Measurements from ENCODE around the gene GREB1L. TPM values are rescaled to one million over a fixed set of nuclear protein-coding genes. Genes with fewer than 3 reads are reported as not detected.

Gene GREB1L
- total RNA-seq (2021; fragmentation: NEBNext Ultra II Directional; extraction: Animal tissue kit (Norgen Biotek cat#: 25700)) = 10 to 100 TPM in 2 of 6 experiments, 1 to 10 TPM in 4; 1.9 to 10.8 (median 2.3) TPM
- long read RNA-seq, partial matches to known transcripts = 0 of 2 reads
- long read RNA-seq, other reads (novel, unspliced or antisense) = 2 of 2 reads

- no peaks in the 10 kb centered on the region for H3K9me3 Mint-ChIP-seq
Observed at GRCh38 chr18:21242141-21242779, at the start of gene GREB1L. GREB1L (plus strand) TSS chr18:21242232; CDS start chr18:21383519, 141,287 bp downstream.

DNA sequence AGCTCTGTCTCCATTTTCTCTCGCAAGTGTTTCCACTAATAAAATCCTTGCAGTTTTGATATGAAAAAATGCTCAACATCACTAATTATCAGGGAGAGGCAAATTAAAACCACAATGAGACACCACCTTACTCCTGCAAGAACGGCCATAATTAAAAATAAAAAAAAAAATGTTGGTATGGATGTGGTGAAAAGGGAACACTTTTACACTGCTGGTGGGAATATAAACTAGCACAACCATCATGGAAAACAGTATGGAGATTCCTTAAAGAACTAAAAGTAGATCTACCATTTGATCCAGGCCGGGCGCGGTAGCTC, 49.8 kb upstream of the GREB1L start:
- H3K4me1 Mint-ChIP-seq (ENCODE audit: low read depth) = peaks cover 9% of the 10 kb centered on the region
- no peak overlapping the region for H3K4me3 Mint-ChIP-seq
- no peaks in the 10 kb centered on the region for H3K9me3 Mint-ChIP-seq

More at GRCh38 chr18:21242141-21242779, at the start of gene GREB1L:
- H3K36me3 Mint-ChIP-seq (ENCODE audit: low read depth) = no peaks in the 10 kb centered on the region
- H3K4me3 Mint-ChIP-seq = peak within 1 kb of the TSS; percentile 93
- peaks cover 39% of the 10 kb centered on the region for H3K4me1 Mint-ChIP-seq (ENCODE audit: low read depth)
- TF ChIP-seq CTCF (IDR thresholded peaks at IDR 0.05) = peak; percentile 64
- peak within 1 kb of the TSS; percentile 58; the same call in 1 of the 2 replicates for H3K27ac Mint-ChIP-seq
- H3K27me3 Mint-ChIP-seq (ENCODE audit: insufficient read depth) = peaks cover 6% of the 10 kb centered on the region; the same call in 1 of the 2 replicates
- peak; percentile 60 for DNase-seq

DNA sequence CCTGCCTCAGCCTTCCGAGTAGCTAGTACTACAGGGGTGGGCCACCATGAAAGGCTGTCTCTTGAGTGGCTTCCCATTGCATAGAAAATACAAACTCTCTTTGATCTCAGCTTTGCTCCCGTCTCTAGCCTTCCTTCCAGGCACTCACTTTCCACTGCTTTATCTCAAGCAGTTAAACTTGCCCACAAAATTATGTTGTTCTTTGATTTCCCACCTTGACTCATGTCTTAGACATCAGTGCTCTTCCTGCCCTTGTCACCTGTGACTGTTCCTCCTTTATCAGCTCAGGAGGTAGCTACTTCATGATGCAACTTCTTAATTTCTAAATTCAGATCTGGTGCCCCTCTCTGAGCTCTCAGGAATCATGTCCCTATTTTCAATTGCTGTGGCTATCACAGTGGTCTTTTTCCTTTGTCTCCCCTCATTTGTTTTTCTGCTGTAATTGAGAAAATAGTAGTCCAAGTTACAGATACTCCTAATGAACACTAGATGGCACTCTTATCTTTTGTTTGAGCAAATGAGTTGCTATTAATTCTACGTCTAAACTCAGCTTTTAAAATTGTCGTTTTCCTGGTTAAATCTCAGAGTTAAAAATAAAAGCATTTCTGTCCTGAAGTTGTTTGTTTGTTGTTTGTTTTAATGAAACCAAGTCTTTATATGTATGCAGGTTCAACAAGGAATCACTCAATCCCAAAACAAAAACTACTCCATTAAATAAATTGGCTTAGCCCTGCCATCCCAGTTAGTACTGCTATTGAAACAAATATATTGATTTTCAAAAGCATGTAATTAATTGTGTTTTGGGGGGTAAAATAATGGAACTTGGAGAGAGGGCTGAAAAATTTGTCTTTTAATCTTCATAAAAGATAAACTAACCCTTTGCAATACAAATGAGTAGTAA, 46.9 kb upstream of the GREB1L start:
- DNase-seq = peak; percentile 28
- Mint-ChIP-seq H3K36me3 (ENCODE audit: low read depth) (no peaks in the 10 kb centered on the region), H3K4me1 (ENCODE audit: low read depth) (peaks cover 9% of the 10 kb centered on the region), H3K27ac (no peak overlapping the region), H3K9me3 (no peaks in the 10 kb centered on the region), H3K4me3 (no peak overlapping the region), H3K27me3 (ENCODE audit: insufficient read depth) (peaks cover 4% of the 10 kb centered on the region)
- TF ChIP-seq CTCF (IDR thresholded peaks at IDR 0.05) = peak; percentile 92

More for the DNA sequence above, 49.8 kb upstream of the GREB1L start:
- DNase-seq = no peak
- Mint-ChIP-seq H3K27me3 (ENCODE audit: insufficient read depth) (no peaks in the 10 kb centered on the region; the same call in 1 of the 2 replicates), H3K36me3 (ENCODE audit: low read depth) (no peaks in the 10 kb centered on the region), H3K27ac (no peak overlapping the region)
- peak; percentile 47; the same call in 1 of the 2 replicates for TF ChIP-seq CTCF (IDR thresholded peaks at IDR 0.05)

DNA sequence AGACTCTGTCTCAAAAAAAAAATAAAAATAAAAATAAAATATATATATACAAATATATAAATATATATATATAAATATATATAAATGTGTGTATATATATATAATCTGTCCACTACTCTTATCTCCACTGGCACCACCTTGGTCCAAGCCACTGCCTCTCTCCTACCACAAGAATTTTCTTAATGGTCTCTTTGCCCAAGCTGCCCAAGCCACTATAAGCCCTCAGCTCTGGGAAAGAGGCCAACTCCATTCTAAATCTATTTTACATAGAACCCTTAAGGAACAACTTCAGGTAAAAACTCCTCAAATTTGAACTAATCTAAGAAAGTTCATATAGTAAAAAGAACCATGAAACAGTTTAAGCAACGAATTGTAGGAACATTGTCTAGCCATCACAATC, 45.6 kb upstream of the GREB1L start:
- DNase-seq = no peak
- no peaks in the 10 kb centered on the region for H3K36me3 Mint-ChIP-seq (ENCODE audit: low read depth)
- H3K27ac Mint-ChIP-seq = no peak overlapping the region
- TF ChIP-seq CTCF (IDR thresholded peaks at IDR 0.05) = no peak
- no peaks in the 10 kb centered on the region for H3K9me3 Mint-ChIP-seq
- H3K27me3 Mint-ChIP-seq (ENCODE audit: insufficient read depth) = peaks cover 5% of the 10 kb centered on the region
- H3K4me1 Mint-ChIP-seq (ENCODE audit: low read depth) = peaks cover 9% of the 10 kb centered on the region
- no peak overlapping the region for H3K4me3 Mint-ChIP-seq

DNA sequence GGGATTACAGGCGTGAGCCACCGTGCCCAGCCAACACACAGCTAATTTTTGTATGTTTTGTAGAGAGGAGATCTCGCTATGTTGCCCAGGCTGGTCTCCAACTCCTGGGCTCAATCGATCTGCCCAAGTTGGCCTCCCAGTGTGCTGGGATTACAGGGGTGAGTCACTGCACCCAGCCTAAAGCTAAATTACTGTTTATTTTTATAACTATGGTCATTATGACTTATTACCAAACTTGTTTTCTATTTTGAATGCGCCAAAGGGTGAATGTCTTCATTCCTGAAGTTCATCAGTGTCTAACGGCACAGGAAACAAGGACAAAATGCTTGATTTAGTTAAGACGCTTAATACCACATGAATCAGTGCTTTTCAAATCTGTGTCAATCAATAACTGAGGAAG, 38.9 kb upstream of the GREB1L start:
- no peaks in the 10 kb centered on the region for H3K36me3 Mint-ChIP-seq (ENCODE audit: low read depth)
- TF ChIP-seq CTCF (IDR thresholded peaks at IDR 0.05) = no peak
- no peak overlapping the region for H3K27ac Mint-ChIP-seq
- no peak for DNase-seq
- peaks cover 2% of the 10 kb centered on the region; the same call in 1 of the 2 replicates for H3K27me3 Mint-ChIP-seq (ENCODE audit: insufficient read depth)
- H3K4me3 Mint-ChIP-seq = no peak overlapping the region
- no peaks in the 10 kb centered on the region; the same call in 1 of the 2 replicates for H3K4me1 Mint-ChIP-seq (ENCODE audit: low read depth)
- H3K9me3 Mint-ChIP-seq = no peaks in the 10 kb centered on the region

Data from HFFc6 (cell line).